Measurements from ENCODE around the gene ADAM12. TPM values are rescaled to one million over a fixed set of nuclear protein-coding genes. Genes with fewer than 3 reads are reported as not detected.

ADAM12 gene
- total RNA-seq, 1 experiment from 2014 or later, result 0.24 TPM

- peak; percentile 34; the same call in 1 of the 3 replicates for TF ChIP-seq CTCF (conservative IDR thresholded peaks at IDR 0.05)
- no peak overlapping the region for H2AFZ ChIP-seq (ENCODE audit: low read length)
Observed at GRCh38 chr10:126097558-126098225, 290.6 kb downstream of the ADAM12 start.

More at GRCh38 chr10:126097558-126098225, 290.6 kb downstream of the ADAM12 start:
- H3K14ac ChIP-seq (ENCODE audit: insufficient read depth, low read length), result no peak overlapping the region
- no peaks in the 10 kb centered on the region for H3K79me2 ChIP-seq (ENCODE audit: insufficient read depth, low read length)
- Mint-ChIP-seq H3K27ac (no peak overlapping the region), H3K27me3 (ENCODE audit: low read depth) (peaks cover 1% of the 10 kb centered on the region; the same call in 1 of the 2 replicates), H3K9me3 (no peaks in the 10 kb centered on the region), H3K4me3 (no peak overlapping the region), H3K4me1 (peaks cover 11 to 13% of the 10 kb centered on the region in 2 experiments), H3K36me3 (ENCODE audit: insufficient read depth in 1 of 3, low read depth in 3 of 3) (no peaks in the 10 kb centered on the region; a peak in 1 of 7 replicates)
- no peaks in the 10 kb centered on the region for H3K9me3 ChIP-seq (ENCODE audit: control insufficient read depth, low read depth, low read length)
- no peak overlapping the region for H3K9ac ChIP-seq (ENCODE audit: extremely low read depth, insufficient read length, low read length)
- no peak overlapping the region for H4K8ac ChIP-seq (replicated peaks; ENCODE audit: insufficient read length, low read depth, low read length)
- H3K56ac ChIP-seq (ENCODE audit: insufficient read length, low read depth, low read length), result no peak overlapping the region
- no peak overlapping the region for H4K5ac ChIP-seq (ENCODE audit: insufficient read length, low read depth, low read length)
- WGBS (ENCODE audit: extremely low coverage, insufficient read length, low lambda C conversion rate), result no CpG with 5 or more reads among the region's 6 CpGs
- no peak overlapping the region for H2BK120ac ChIP-seq (ENCODE audit: low read depth, low read length, poor library complexity, severe bottlenecking)
- no peak overlapping the region for H3K18ac ChIP-seq (ENCODE audit: insufficient read length, low read depth, low read length)
- no peaks in the 10 kb centered on the region for H4K20me1 ChIP-seq (ENCODE audit: control insufficient read depth, insufficient read depth, insufficient read length)
- H2BK5ac ChIP-seq (ENCODE audit: insufficient read length, low read length), result no peak overlapping the region
- no peak overlapping the region for H3T11ph ChIP-seq (ENCODE audit: low read length)
- H3K4me2 ChIP-seq (ENCODE audit: insufficient read depth, insufficient read length, low read length), result no peak overlapping the region
- no peak for DNase-seq
- no peak overlapping the region for H2BK20ac ChIP-seq (ENCODE audit: low read depth, low read length, poor library complexity, severe bottlenecking)
- H3K4me1 ChIP-seq (ENCODE audit: insufficient read depth, low read length), result peaks cover 3% of the 10 kb centered on the region; the same call in 1 of the 2 replicates
- H3K27me3 ChIP-seq (ENCODE audit: insufficient read depth, low read length), result no peaks in the 10 kb centered on the region
- no peak overlapping the region for H2AK5ac ChIP-seq (ENCODE audit: insufficient read length, low read length)
- H3K79me1 ChIP-seq (ENCODE audit: insufficient read depth, low read depth, low read length, poor library complexity, severe bottlenecking), result no peaks in the 10 kb centered on the region
- H3K27ac ChIP-seq (ENCODE audit: insufficient read length, low read depth, low read length), result no peak overlapping the region
- H2BK12ac ChIP-seq (ENCODE audit: insufficient read length, low read depth, low read length), result no peak overlapping the region
- no peak overlapping the region for H2BK15ac ChIP-seq (ENCODE audit: low read depth, low read length)
- no peak overlapping the region for H3K23ac ChIP-seq (ENCODE audit: insufficient read length, low read depth, low read length)
- no peaks in the 10 kb centered on the region for H3K23me2 ChIP-seq (ENCODE audit: insufficient read length, low read depth, low read length, poor library complexity, severe bottlenecking)
- H4K91ac ChIP-seq (ENCODE audit: insufficient read length, low read depth, low read length), result no peak overlapping the region
- H3K4ac ChIP-seq (ENCODE audit: low read depth, low read length), result no peak overlapping the region

Data from H9 (cell line).